H1 (cell line): ENCODE results near the gene ARG2. TPM values are rescaled to one million over a fixed set of nuclear protein-coding genes. Genes with fewer than 3 reads are reported as not detected.

ENCODE experiments used
- CBX8 ChIP-seq: fragments of 300-800, 300-1000 bp; sonication (generic); IDR thresholded peaks from 2 replicates; pipeline ENCODE4 v1.7.1; 2016; ENCODE audit warnings: low read depth, low read length, borderline replicate concordance
- polyA plus RNA-seq, 7 experiments: library from polyadenylated mRNA; depleted of rRNA in 3 of 7; stranded (reverse) in 5 of 7; unstranded in 2 of 7; fragments of >200 nt in 5 of 7; fragments of 200-250 nt in 2 of 7; gene quantifications; 1 replicate in 5 of 7; 2 replicates in 1 of 7; 4 replicates in 1 of 7; pipeline versions ENCODE4 v1.2.1 to v1.2.3, GENCODE V29; 2011 to 2013; ENCODE audit warnings: missing spikeins in 2 of 7, mixed read lengths in 2 of 7
- total RNA-seq: library from RNA; stranded (reverse); fragmentation: NEBNext Ultra II Directional; extraction: Animal tissue kit (Norgen Biotek cat#: 25700); gene quantifications from 2 replicates; pipeline ENCODE4 v1.2.1, GENCODE V29; 2021

ARG2 gene
- total and polyA plus RNA-seq, 2 of the 8 experiments (the other 6 are each of a cell fraction or from before 2014, with no cell fraction given) = 49.9 to 59.1 TPM

DNA sequence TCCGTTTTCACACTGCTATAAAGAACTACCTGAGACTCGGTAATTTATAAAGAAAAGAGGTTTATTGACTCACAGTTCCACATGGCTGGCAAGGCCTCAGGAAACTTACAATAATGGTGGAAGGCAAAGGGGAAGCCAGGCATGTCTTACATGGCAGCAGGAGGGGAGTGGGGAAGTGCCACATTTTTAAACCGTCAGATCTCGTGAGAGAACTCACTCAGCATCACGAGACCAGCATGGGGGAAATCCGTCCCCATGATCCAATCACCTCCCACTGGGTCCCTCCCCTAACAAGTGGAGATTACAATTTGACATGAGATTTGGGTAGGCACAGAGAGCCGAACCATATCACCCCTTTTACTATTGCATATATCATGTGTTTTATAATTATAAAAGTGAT lies 17.6 kb upstream of the ARG2 start (continued):
- TF ChIP-seq CBX8 = no peak
